ENCODE measurements around the gene HSPA4.

DNA sequence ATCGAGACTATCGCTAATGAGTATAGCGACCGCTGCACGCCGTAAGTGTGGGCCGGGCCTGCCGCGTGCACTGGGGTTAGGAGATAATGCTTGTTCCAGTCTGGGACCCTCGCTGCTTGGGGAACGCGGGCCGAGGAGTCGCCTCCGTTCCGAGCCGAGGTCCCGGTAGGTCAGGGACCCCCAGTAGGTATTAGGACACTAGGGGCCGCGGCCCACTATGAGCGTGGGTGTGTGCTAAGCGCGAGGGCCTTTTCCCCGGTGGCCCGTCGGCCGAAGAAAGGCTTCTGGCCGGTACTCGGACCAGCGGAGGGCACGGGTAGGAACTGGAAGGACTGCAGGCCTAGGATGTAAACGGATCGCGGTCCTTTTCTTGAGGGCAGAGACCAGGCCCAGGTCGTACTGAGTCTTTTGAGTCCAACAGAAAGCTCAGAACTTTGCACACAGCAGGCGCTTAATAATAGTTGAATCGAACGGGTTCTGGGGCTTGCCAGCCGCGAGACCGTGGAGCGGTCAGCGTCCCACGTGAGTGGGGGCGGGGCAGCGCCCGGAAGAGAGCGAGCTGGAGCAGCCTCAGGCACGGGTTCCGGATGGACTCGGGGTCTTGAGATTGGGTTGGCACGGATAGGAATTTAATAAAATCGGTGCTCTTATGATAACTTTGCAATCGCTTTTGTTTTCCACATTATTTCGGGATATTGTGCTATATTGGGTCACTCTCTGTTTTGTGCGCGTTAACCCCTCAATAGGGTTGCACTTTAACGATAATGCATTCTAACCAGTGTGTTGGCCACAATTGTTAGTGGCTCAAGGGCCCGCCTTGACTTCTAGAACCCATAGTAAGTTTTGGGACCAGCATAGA lies 733 bp downstream of the HSPA4 start:
- no peak for TF ChIP-seq CTCF (IDR thresholded peaks at IDR 0.05)
- no peak for TF ChIP-seq EZH2 (IDR thresholded peaks at IDR 0.05; ENCODE audit: borderline replicate concordance, insufficient read depth, low read depth, low read length, poor library complexity, severe bottlenecking)

Measured in B cell (primary cell).